Endothelial cell of umbilical vein (primary cell): Measurements from ENCODE around the gene MN1. TPM values are rescaled to one million over a fixed set of nuclear protein-coding genes. Genes with fewer than 3 reads are reported as not detected.

Experiments
- BruUV-seq: library from RNA; stranded (reverse); fragments of 400-500 nt; replicated peaks from 2 replicates; lab custom pipeline; 2021; lab: Mats Ljungman, UMichigan
- CTCF ChIA-PET: fragments of 300-600, 350-600 bp; sonication (Branson Sonifier 250); formaldehyde crosslinking; loops from one replicate; lab custom pipeline; 2021; ENCODE audit warnings: antibody characterized with exemption, inconsistent platforms; lab: Charles Lee
- POLR2A ChIA-PET: fragments of 300-600, 350-600 bp; sonication (Branson Sonifier 250); formaldehyde crosslinking; loops from one replicate; lab custom pipeline; 2021; ENCODE audit warnings: antibody characterized with exemption, inconsistent platforms; lab: Charles Lee
- DNase-seq: peaks from one replicate; pipeline ENCODE4 v3.0.0-alpha.2; 2011; ENCODE audit warnings: low read depth, low spot score
- FAIRE-seq: peaks from 2 replicates; lab custom pipeline; 2011; peaks lifted over from hg19 to GRCh38; lab: Jason Lieb, UNC
- H2AFZ ChIP-seq: 2 replicates; pipeline ENCODE4 v1.6.0; 2012; ENCODE audit warnings: low read depth, low read length, control low read depth, inconsistent platforms
- H3K27ac ChIP-seq: 2 replicates; pipeline ENCODE4 v1.5.1; 2011; ENCODE audit warnings: low read depth, mild to moderate bottlenecking, control low read depth, low read length, moderate library complexity; ENCODE audit not compliant: insufficient read depth
- H3K27me3 ChIP-seq, 2 experiments: 2 replicates each; pipeline versions ENCODE4 v1.6.0 to v1.6.1; 2011; ENCODE audit warnings: low read length in 2 of 2, mixed read lengths in 1 of 2; ENCODE audit not compliant: control insufficient read depth in 2 of 2, insufficient read depth in 2 of 2
- H3K36me3 ChIP-seq, 2 experiments: 2 replicates in 1 of 2; 3 replicates in 1 of 2; pipeline ENCODE4 v1.5.1; 2011; ENCODE audit warnings: low read length in 2 of 2, mild to moderate bottlenecking in 1 of 2, moderate library complexity in 1 of 2; ENCODE audit not compliant: control insufficient read depth in 2 of 2, insufficient read depth in 2 of 2; ENCODE audit errors: extremely low read depth in 1 of 2
- H3K4me1 ChIP-seq: 3 replicates; pipeline ENCODE4 v1.5.1; 2011; ENCODE audit warnings: mild to moderate bottlenecking, low read length; ENCODE audit not compliant: control insufficient read depth, insufficient read depth; ENCODE audit errors: extremely low read depth
- H3K4me2 ChIP-seq: 2 replicates; pipeline ENCODE4 v1.6.1; 2011; ENCODE audit warnings: low read length, control low read depth, mixed read lengths; ENCODE audit not compliant: insufficient read depth
- H3K4me3 ChIP-seq, 3 experiments: fragments of 200-600 bp in 1 of 3; sonication (generic), shearing (Covaris generic) in 1 of 3; replicated peaks in 1 of 3; 2 replicates each; pipeline ENCODE4 v1.5.1; 2011 to 2016; ENCODE audit warnings: control low read depth in 3 of 3, low read length in 3 of 3, mild to moderate bottlenecking in 2 of 3, inconsistent platforms in 1 of 3, low read depth in 1 of 3, moderate library complexity in 1 of 3; ENCODE audit not compliant: insufficient read depth in 1 of 3
- H3K79me2 ChIP-seq: 2 replicates; pipeline ENCODE4 v1.6.0; 2012; ENCODE audit warnings: low read length, inconsistent platforms; ENCODE audit not compliant: control insufficient read depth, insufficient read depth
- H3K9ac ChIP-seq: replicated peaks from 2 replicates; pipeline ENCODE3; 2011; ENCODE audit warnings: low read length, control low read depth; ENCODE audit not compliant: insufficient read depth; ENCODE audit errors: extremely low read depth
- H3K9me1 ChIP-seq: replicated peaks from 3 replicates; pipeline ENCODE4 v1.6.0; 2011; ENCODE audit warnings: mild to moderate bottlenecking, low read length; ENCODE audit not compliant: control insufficient read depth, insufficient read depth; ENCODE audit errors: extremely low read depth
- H3K9me3 ChIP-seq: replicated peaks from 2 replicates; pipeline ENCODE4 v1.5.1; 2012; ENCODE audit warnings: low read length, inconsistent platforms; ENCODE audit not compliant: control insufficient read depth, insufficient read depth
- H4K20me1 ChIP-seq: replicated peaks from 2 replicates; pipeline ENCODE3; 2011; ENCODE audit warnings: mild to moderate bottlenecking, low read length; ENCODE audit not compliant: control insufficient read depth, insufficient read depth; ENCODE audit errors: extremely low read depth
- CTCF ChIP-seq, 2 donors: IDR thresholded peaks; 1 replicate in 1 of 2; 2 replicates in 1 of 2; pipeline ENCODE4 v1.5.1; 2011; ENCODE audit warnings: low read length in 2 of 2, mild to moderate bottlenecking in 2 of 2, moderate library complexity in 2 of 2, control low read depth in 1 of 2, inconsistent platforms in 1 of 2, low read depth in 1 of 2; ENCODE audit not compliant: insufficient read depth in 1 of 2; ENCODE audit errors: extremely low read depth in 1 of 2
- EZH2 ChIP-seq: IDR thresholded peaks from 2 replicates; pipeline ENCODE4 v1.6.1; 2012; ENCODE audit warnings: borderline replicate concordance, low read depth, mild to moderate bottlenecking, moderate library complexity, low read length, inconsistent platforms; ENCODE audit not compliant: severe bottlenecking
- FOS ChIP-seq: IDR thresholded peaks from 2 replicates; pipeline ENCODE4 v1.6.1; 2011; ENCODE audit warnings: mild to moderate bottlenecking, low read length, moderate library complexity, borderline replicate concordance; ENCODE audit not compliant: insufficient read depth
- GATA2 ChIP-seq: IDR thresholded peaks from 2 replicates; pipeline ENCODE4 v1.7.0; 2011; ENCODE audit warnings: low read depth, mild to moderate bottlenecking, moderate library complexity, mixed read lengths, low read length; ENCODE audit not compliant: insufficient read length, insufficient read depth
- JUN ChIP-seq: IDR thresholded peaks from 2 replicates; pipeline ENCODE4 v1.6.1; 2011; ENCODE audit warnings: borderline replicate concordance, low read depth; ENCODE audit not compliant: insufficient read length, insufficient read depth
- MAX ChIP-seq: IDR thresholded peaks from 2 replicates; pipeline ENCODE4 v1.6.1; 2011; ENCODE audit not compliant: insufficient read depth, insufficient read length
- MYC ChIP-seq: IDR thresholded peaks from one replicate; pipeline ENCODE4 v1.6.1; 2011; ENCODE audit warnings: mild to moderate bottlenecking, low read depth, low read length
- POLR2A ChIP-seq: IDR thresholded peaks from 2 replicates; pipeline ENCODE4 v1.6.1; 2012; ENCODE audit warnings: low read depth, mild to moderate bottlenecking, control low read depth, low read length
- POLR2AphosphoS5 ChIP-seq: IDR thresholded peaks from 2 replicates; pipeline ENCODE4 v1.6.1; 2012; ENCODE audit warnings: low read depth, mild to moderate bottlenecking, control low read depth, low read length, moderate library complexity; ENCODE audit not compliant: insufficient read depth
- dilution Hi-C: fragments of 300-500 bp; cut with MboI; formaldehyde crosslinking; loops from one replicate; pipeline ENCODE4 v1.15.0; 2019; ENCODE audit warnings: low sequenced_read_pairs; ENCODE audit not compliant: extremely low pct_ligation_motif_present
- intact Hi-C: fragments of 100-400 bp; cut with micrococcal nuclease; formaldehyde crosslinking; loops from one replicate; pipeline ENCODE4 v1.10.0; 2022
- polyA plus RNA-seq, 4 experiments: library from polyadenylated mRNA; depleted of rRNA in 3 of 4; stranded (reverse) in 3 of 4; unstranded in 1 of 4; fragments of >200 nt; gene quantifications; 2 replicates each; pipeline versions ENCODE4 v1.2.1 to v1.2.3, GENCODE V29; 2011 to 2012; ENCODE audit warnings: missing spikeins in 1 of 4
- total RNA-seq: library from RNA; stranded (reverse); gene quantifications from 2 replicates; pipeline ENCODE4 v1.2.3, GENCODE V29; 2021

MN1 gene
- total and polyA plus RNA-seq, 2 donors (not counting 3 experiments of a cell fraction or from before 2014, with no cell fraction given) = 3.8 to 5.2 TPM

DNA sequence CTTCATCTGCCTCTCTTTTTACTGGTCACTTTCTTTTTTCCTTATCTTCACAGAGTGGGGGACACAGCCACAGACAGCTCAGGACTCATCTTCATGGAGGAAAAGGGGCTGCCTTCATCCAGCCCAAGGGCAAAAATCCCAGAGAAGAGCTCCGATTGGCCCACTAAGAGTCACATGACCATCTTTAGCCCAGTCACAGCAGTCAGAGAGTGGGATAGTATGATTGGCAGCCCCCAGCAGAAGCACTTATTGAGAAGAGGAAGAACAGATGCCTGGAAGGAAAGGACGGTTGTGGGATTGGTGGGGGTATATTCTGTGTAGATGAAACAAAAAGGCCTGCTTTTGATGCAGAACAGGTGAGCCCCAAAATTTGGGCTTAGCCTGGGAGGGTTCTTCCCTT is 77.8 kb downstream of the MN1 start:
- CTCF ChIA-PET = interaction anchor here (0.6 to 1.9 kb wide), 4 partner anchors 11 to 319 kb away, joined by 3 to 4 read pairs (median 4); no protein-coding TSS in a partner anchor
- Histone ChIP-seq H2AFZ (no peak overlapping the region), H3K4me3 (no peak overlapping the region), H3K9me1 (no peaks in the 10 kb centered on the region), H3K9ac (no peak overlapping the region), H4K20me1 (no peaks in the 10 kb centered on the region), H3K36me3 (no peaks in the 10 kb centered on the region), H3K79me2 (no peaks in the 10 kb centered on the region), H3K4me2 (no peak overlapping the region), H3K4me1 (peaks cover 17% of the 10 kb centered on the region), H3K27ac (no peak overlapping the region), H3K27me3 (no peaks in the 10 kb centered on the region), H3K9me3 (no peaks in the 10 kb centered on the region)
- dilution Hi-C loops = no loop called here
- TF ChIP-seq CTCF (IDR thresholded peaks at IDR 0.05; ENCODE audit: extremely low read depth in 1 of 2, insufficient read depth in 1 of 2, low read depth in 1 of 2, low read length in 2 of 2) (no peak), JUN (no peak), POLR2AphosphoS5 (no peak), POLR2A (no peak), MYC (no peak), EZH2 (no peak), FOS (no peak), MAX (no peak), GATA2 (no peak)
- intact Hi-C loops = no loop called here
- no TSS peak for BruUV-seq
- DNase-seq (no peak), FAIRE-seq (no peak)
- POLR2A ChIA-PET = no interaction called here
